ENCODE measurements around the gene STK38L. TPM values are rescaled to one million over a fixed set of nuclear protein-coding genes. Genes with fewer than 3 reads are reported as not detected.

The STK38L gene
- total RNA-seq, 5 donors from 2014 or later (not counting 1 experiment from before 2014, with no cell fraction given), result 13.5 to 19.6 (median 18.3) TPM

- CTCF ChIA-PET, result no interaction called here
- no peaks in the 10 kb centered on the region for H3K9me3 ChIP-seq
- H3K27ac Mint-ChIP-seq, result no peak overlapping the region
- H3K4me3 Mint-ChIP-seq, result no peak overlapping the region
- no peaks in the 10 kb centered on the region for H3K4me1 ChIP-seq (ENCODE audit: control insufficient read depth in 1 of 2, extremely low read depth in 1 of 2, insufficient read depth in 2 of 2, low read length in 2 of 2)
- H3K9me3 Mint-ChIP-seq, result no peaks in the 10 kb centered on the region
- no peaks in the 10 kb centered on the region for H3K27me3 ChIP-seq (replicated peaks in 1 of 2; ENCODE audit: control insufficient read depth in 2 of 2, extremely low read depth in 1 of 2, insufficient read depth in 2 of 2, low read length in 1 of 2)
- no peaks in the 10 kb centered on the region for H3K36me3 ChIP-seq (ENCODE audit: control insufficient read depth in 2 of 2, extremely low read depth in 1 of 2, insufficient read depth in 1 of 2, low read length in 1 of 2)
- no peak overlapping the region for H3K27ac ChIP-seq (ENCODE audit: low read length)
- POLR2A ChIA-PET, result no interaction called here
- peaks cover 4 to 18% of the 10 kb centered on the region in 2 donors for H3K27me3 Mint-ChIP-seq
- H3K4me3 ChIP-seq (ENCODE audit: control insufficient read depth in 1 of 2, extremely low read depth in 1 of 2, low read length in 1 of 2), result no peak overlapping the region
- 50% methylated on average over 2 of the region's 3 CpGs for WGBS (ENCODE audit: insufficient coverage)
- no peak for ATAC-seq (replicated peaks in 1 of 4)
- no peaks in the 10 kb centered on the region for H3K4me1 Mint-ChIP-seq
- no peaks in the 10 kb centered on the region for H3K36me3 Mint-ChIP-seq
- no peak for DNase-seq
Observed at GRCh38 chr12:27344760-27345159, 100.7 kb downstream of the STK38L start.

GRCh38 chr12:27345376-27345775, 101.3 kb downstream of the STK38L start:
- Histone ChIP-seq H3K27me3 (replicated peaks in 1 of 2; ENCODE audit: control insufficient read depth in 2 of 2, extremely low read depth in 1 of 2, insufficient read depth in 2 of 2, low read length in 1 of 2) (no peaks in the 10 kb centered on the region), H3K4me1 (ENCODE audit: control insufficient read depth in 1 of 2, extremely low read depth in 1 of 2, insufficient read depth in 2 of 2, low read length in 2 of 2) (no peaks in the 10 kb centered on the region), H3K9me3 (no peaks in the 10 kb centered on the region), H3K27ac (ENCODE audit: low read length) (no peak overlapping the region), H3K36me3 (ENCODE audit: control insufficient read depth in 2 of 2, extremely low read depth in 1 of 2, insufficient read depth in 1 of 2, low read length in 1 of 2) (no peaks in the 10 kb centered on the region), H3K4me3 (ENCODE audit: control insufficient read depth in 1 of 2, extremely low read depth in 1 of 2, low read length in 1 of 2) (no peak overlapping the region)
- H3K27me3 Mint-ChIP-seq, result peaks cover 4 to 18% of the 10 kb centered on the region in 2 donors
- no peak overlapping the region for H3K27ac Mint-ChIP-seq
- no CpG with 5 or more reads among the region's 4 CpGs for WGBS (ENCODE audit: insufficient coverage)
- no peaks in the 10 kb centered on the region for H3K36me3 Mint-ChIP-seq
- ChIA-PET CTCF (no interaction called here), POLR2A (no interaction called here)
- H3K9me3 Mint-ChIP-seq, result no peaks in the 10 kb centered on the region
- no peak overlapping the region for H3K4me3 Mint-ChIP-seq
- DNase-seq (no peak), ATAC-seq (replicated peaks in 1 of 4) (no peak)
- H3K4me1 Mint-ChIP-seq, result no peaks in the 10 kb centered on the region

GRCh38 chr12:27347779-27348178, 103.7 kb downstream of the STK38L start:
- DNase-seq (no peak), ATAC-seq (replicated peaks in 1 of 4) (no peak)
- Mint-ChIP-seq H3K9me3 (no peaks in the 10 kb centered on the region), H3K27ac (no peak overlapping the region), H3K4me3 (no peak overlapping the region), H3K4me1 (no peaks in the 10 kb centered on the region), H3K27me3 (peaks cover 9 to 18% of the 10 kb centered on the region in 2 donors), H3K36me3 (no peaks in the 10 kb centered on the region)
- Histone ChIP-seq H3K27ac (ENCODE audit: low read length) (no peak overlapping the region), H3K4me3 (ENCODE audit: control insufficient read depth in 1 of 2, extremely low read depth in 1 of 2, low read length in 1 of 2) (no peak overlapping the region), H3K27me3 (replicated peaks in 1 of 2; ENCODE audit: control insufficient read depth in 2 of 2, extremely low read depth in 1 of 2, insufficient read depth in 2 of 2, low read length in 1 of 2) (peaks cover 0 to 2% of the 10 kb centered on the region in 2 experiments), H3K36me3 (ENCODE audit: control insufficient read depth in 2 of 2, extremely low read depth in 1 of 2, insufficient read depth in 1 of 2, low read length in 1 of 2) (no peaks in the 10 kb centered on the region), H3K9me3 (no peaks in the 10 kb centered on the region), H3K4me1 (ENCODE audit: control insufficient read depth in 1 of 2, extremely low read depth in 1 of 2, insufficient read depth in 2 of 2, low read length in 2 of 2) (no peaks in the 10 kb centered on the region)
- no CpG with 5 or more reads among the region's 2 CpGs for WGBS (ENCODE audit: insufficient coverage)
- ChIA-PET POLR2A (no interaction called here), CTCF (no interaction called here)

- H3K27me3 ChIP-seq (replicated peaks in 1 of 2; ENCODE audit: control insufficient read depth in 2 of 2, extremely low read depth in 1 of 2, insufficient read depth in 2 of 2, low read length in 1 of 2), result peaks cover 0 to 2% of the 10 kb centered on the region in 2 experiments
- Mint-ChIP-seq H3K4me3 (no peak overlapping the region), H3K27me3 (peaks cover 12 to 18% of the 10 kb centered on the region in 2 donors), H3K27ac (no peak overlapping the region), H3K36me3 (no peaks in the 10 kb centered on the region), H3K9me3 (no peaks in the 10 kb centered on the region), H3K4me1 (no peaks in the 10 kb centered on the region)
- WGBS (ENCODE audit: insufficient coverage), result 100% methylated on average over 4 of the region's 7 CpGs
- no peaks in the 10 kb centered on the region for H3K36me3 ChIP-seq (ENCODE audit: control insufficient read depth in 2 of 2, extremely low read depth in 1 of 2, insufficient read depth in 1 of 2, low read length in 1 of 2)
- H3K9me3 ChIP-seq, result no peaks in the 10 kb centered on the region
- CTCF ChIA-PET, result interaction anchor here in 1 of 2 donors (1.0 kb wide), 1 partner anchor 33 kb away, joined by 4 read pairs; no protein-coding TSS in a partner anchor
- no peak overlapping the region for H3K27ac ChIP-seq (ENCODE audit: low read length)
- ATAC-seq (replicated peaks in 1 of 4) (no peak), DNase-seq (no peak)
- POLR2A ChIA-PET, result interaction anchor here in 1 of 2 donors (0.6 kb wide), 1 partner anchor 581 kb away, joined by 3 read pairs; no protein-coding TSS in a partner anchor
- H3K4me3 ChIP-seq (ENCODE audit: control insufficient read depth in 1 of 2, extremely low read depth in 1 of 2, low read length in 1 of 2), result no peak overlapping the region
- H3K4me1 ChIP-seq (ENCODE audit: control insufficient read depth in 1 of 2, extremely low read depth in 1 of 2, insufficient read depth in 2 of 2, low read length in 2 of 2), result no peaks in the 10 kb centered on the region
Observed at GRCh38 chr12:27351476-27351875, 107.4 kb downstream of the STK38L start.

GRCh38 chr12:27355486-27355885, 111.4 kb downstream of the STK38L start:
- H3K9me3 ChIP-seq, result no peaks in the 10 kb centered on the region
- no peak for ATAC-seq (replicated peaks in 1 of 4)

GRCh38 chr12:27355979-27356378, 111.9 kb downstream of the STK38L start:
- Mint-ChIP-seq H3K36me3 (no peaks in the 10 kb centered on the region), H3K27ac (no peak overlapping the region), H3K4me1 (no peaks in the 10 kb centered on the region), H3K4me3 (no peak overlapping the region), H3K27me3 (peaks cover 0 to 7% of the 10 kb centered on the region in 2 donors), H3K9me3 (no peaks in the 10 kb centered on the region)
- ChIA-PET POLR2A (no interaction called here), CTCF (no interaction called here)
- H3K27me3 ChIP-seq (replicated peaks in 1 of 2; ENCODE audit: control insufficient read depth in 2 of 2, extremely low read depth in 1 of 2, insufficient read depth in 2 of 2, low read length in 1 of 2), result peaks cover 0 to 2% of the 10 kb centered on the region in 2 experiments
- no peaks in the 10 kb centered on the region for H3K4me1 ChIP-seq (ENCODE audit: control insufficient read depth in 1 of 2, extremely low read depth in 1 of 2, insufficient read depth in 2 of 2, low read length in 2 of 2)
- H3K9me3 ChIP-seq, result no peaks in the 10 kb centered on the region
- ATAC-seq (replicated peaks in 1 of 4), result no peak
- H3K36me3 ChIP-seq (ENCODE audit: control insufficient read depth in 2 of 2, extremely low read depth in 1 of 2, insufficient read depth in 1 of 2, low read length in 1 of 2), result no peaks in the 10 kb centered on the region
- no peak for DNase-seq
- no peak overlapping the region for H3K27ac ChIP-seq (ENCODE audit: low read length)
- H3K4me3 ChIP-seq (ENCODE audit: control insufficient read depth in 1 of 2, extremely low read depth in 1 of 2, low read length in 1 of 2), result no peak overlapping the region
- no CpG with 5 or more reads among the region's 1 CpG for WGBS (ENCODE audit: insufficient coverage)

More at GRCh38 chr12:27355486-27355885, 111.4 kb downstream of the STK38L start:
- Mint-ChIP-seq H3K4me3 (no peak overlapping the region), H3K27me3 (peaks cover 0 to 7% of the 10 kb centered on the region in 2 donors), H3K4me1 (no peaks in the 10 kb centered on the region), H3K36me3 (no peaks in the 10 kb centered on the region), H3K9me3 (no peaks in the 10 kb centered on the region), H3K27ac (no peak overlapping the region)
- Histone ChIP-seq H3K4me1 (ENCODE audit: control insufficient read depth in 1 of 2, extremely low read depth in 1 of 2, insufficient read depth in 2 of 2, low read length in 2 of 2) (no peaks in the 10 kb centered on the region), H3K4me3 (ENCODE audit: control insufficient read depth in 1 of 2, extremely low read depth in 1 of 2, low read length in 1 of 2) (no peak overlapping the region), H3K27me3 (replicated peaks in 1 of 2; ENCODE audit: control insufficient read depth in 2 of 2, extremely low read depth in 1 of 2, insufficient read depth in 2 of 2, low read length in 1 of 2) (peaks cover 0 to 2% of the 10 kb centered on the region in 2 experiments), H3K27ac (ENCODE audit: low read length) (no peak overlapping the region), H3K36me3 (ENCODE audit: control insufficient read depth in 2 of 2, extremely low read depth in 1 of 2, insufficient read depth in 1 of 2, low read length in 1 of 2) (no peaks in the 10 kb centered on the region)
- no peak for DNase-seq
- POLR2A ChIA-PET, result no interaction called here
- no CpG with 5 or more reads among the region's 2 CpGs for WGBS (ENCODE audit: insufficient coverage)
- CTCF ChIA-PET, result no interaction called here

All from T-cell (primary cell).